ENCODE results near the gene POLRMT.

DNA sequence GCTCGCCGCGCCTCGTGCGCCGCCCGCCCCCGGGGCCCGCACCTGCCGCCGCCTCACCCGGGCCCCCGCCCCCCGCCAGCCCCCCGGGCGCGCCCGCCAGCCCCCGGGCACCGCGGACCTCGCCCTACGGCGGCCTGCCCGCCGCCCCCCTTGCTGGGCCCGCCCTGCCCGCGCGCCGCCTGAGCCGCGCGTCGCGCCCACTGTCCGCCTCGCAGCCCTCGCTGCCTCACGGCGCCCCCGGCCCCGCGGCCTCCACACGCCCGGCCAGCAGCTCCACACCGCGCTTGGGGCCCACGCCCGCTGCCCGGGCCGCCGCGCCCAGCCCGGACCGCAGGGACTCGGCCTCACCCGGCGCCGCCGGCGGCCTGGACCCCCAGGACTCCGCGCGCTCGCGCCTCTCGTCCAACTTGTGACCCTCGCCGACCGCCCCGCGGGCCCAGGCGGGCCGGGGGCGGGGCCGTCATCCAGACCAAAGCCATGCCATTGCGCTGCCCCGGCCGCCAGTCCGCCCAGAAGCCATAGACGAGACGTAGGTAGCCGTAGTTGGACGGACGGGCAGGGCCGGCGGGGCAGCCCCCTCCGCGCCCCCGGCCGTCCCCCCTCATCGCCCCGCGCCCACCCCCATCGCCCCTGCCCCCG, 17.2 kb downstream of the POLRMT start:
- TF ChIP-seq, protein P1, sequence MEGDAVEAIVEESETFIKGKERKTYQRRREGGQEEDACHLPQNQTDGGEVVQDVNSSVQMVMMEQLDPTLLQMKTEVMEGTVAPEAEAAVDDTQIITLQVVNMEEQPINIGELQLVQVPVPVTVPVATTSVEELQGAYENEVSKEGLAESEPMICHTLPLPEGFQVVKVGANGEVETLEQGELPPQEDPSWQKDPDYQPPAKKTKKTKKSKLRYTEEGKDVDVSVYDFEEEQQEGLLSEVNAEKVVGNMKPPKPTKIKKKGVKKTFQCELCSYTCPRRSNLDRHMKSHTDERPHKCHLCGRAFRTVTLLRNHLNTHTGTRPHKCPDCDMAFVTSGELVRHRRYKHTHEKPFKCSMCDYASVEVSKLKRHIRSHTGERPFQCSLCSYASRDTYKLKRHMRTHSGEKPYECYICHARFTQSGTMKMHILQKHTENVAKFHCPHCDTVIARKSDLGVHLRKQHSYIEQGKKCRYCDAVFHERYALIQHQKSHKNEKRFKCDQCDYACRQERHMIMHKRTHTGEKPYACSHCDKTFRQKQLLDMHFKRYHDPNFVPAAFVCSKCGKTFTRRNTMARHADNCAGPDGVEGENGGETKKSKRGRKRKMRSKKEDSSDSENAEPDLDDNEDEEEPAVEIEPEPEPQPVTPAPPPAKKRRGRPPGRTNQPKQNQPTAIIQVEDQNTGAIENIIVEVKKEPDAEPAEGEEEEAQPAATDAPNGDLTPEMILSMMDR (IDR thresholded peaks at IDR 0.05; ENCODE audit: poor library complexity): no peak
- TF ChIP-seq EZH2phosphoT487 (IDR thresholded peaks at IDR 0.05; ENCODE audit: low read depth, severe bottlenecking, unreplicated experiment): no peak
- TF ChIP-seq EZH2 (IDR thresholded peaks at IDR 0.05; ENCODE audit: borderline replicate concordance): no peak

Data from hepatocyte (in vitro differentiated cells).